Loucy (cell line): ENCODE measurements around the gene JDP2.

Source experiments
- H2AFZ ChIP-seq: fragments of 200-600 bp; sonication (generic); 2 replicates; pipeline ENCODE4 v1.6.0; 2016; ENCODE audit warnings: antibody characterized with exemption, mild to moderate bottlenecking, low read length, moderate library complexity
- H3F3A ChIP-seq: fragments of 200-600 bp; 2 replicates; pipeline ENCODE4 v1.6.0; 2016; ENCODE audit warnings: antibody characterized with exemption, low read depth, mild to moderate bottlenecking
- H3K27me3 ChIP-seq: fragments of 200-600 bp; sonication (generic); 2 replicates; pipeline ENCODE4 v1.6.1; 2014; ENCODE audit warnings: low read length, mild to moderate bottlenecking; ENCODE audit not compliant: insufficient read depth, poor library complexity, severe bottlenecking
- H3K36me3 ChIP-seq: fragments of 200-600 bp; sonication (generic); 2 replicates; pipeline ENCODE4 v1.6.1; 2016; ENCODE audit warnings: low read length; ENCODE audit not compliant: insufficient read depth
- H3K4me1 ChIP-seq: fragments of 200-600 bp; sonication (generic); 2 replicates; pipeline ENCODE4 v1.5.1; 2014; ENCODE audit warnings: low read length, mild to moderate bottlenecking; ENCODE audit not compliant: insufficient read depth, poor library complexity, severe bottlenecking
- H3K4me2 ChIP-seq: fragments of 200-600 bp; sonication (generic); 2 replicates; pipeline ENCODE4 v1.6.0; 2014; ENCODE audit warnings: antibody characterized with exemption, low read length, low read depth, mild to moderate bottlenecking; ENCODE audit not compliant: poor library complexity, severe bottlenecking
- H3K4me3 ChIP-seq: fragments of 200-600 bp; sonication (generic); 2 replicates; pipeline ENCODE4 v1.5.1; 2014; ENCODE audit warnings: low read length, mild to moderate bottlenecking, mixed read lengths; ENCODE audit not compliant: poor library complexity, severe bottlenecking
- H3K79me2 ChIP-seq: fragments of 200-600 bp; sonication (generic); 2 replicates; pipeline ENCODE4 v1.6.1; 2014; ENCODE audit warnings: low read length; ENCODE audit not compliant: insufficient read depth
- H3K9ac ChIP-seq: fragments of 200-600 bp; sonication (generic); 2 replicates; pipeline ENCODE4 v1.6.0; 2014; ENCODE audit warnings: mild to moderate bottlenecking, low read depth, low read length, moderate library complexity; ENCODE audit not compliant: poor library complexity, severe bottlenecking
- H3K9me2 ChIP-seq: fragments of 200-600 bp; sonication (generic); replicated peaks from 2 replicates; pipeline ENCODE4 v1.6.1; 2016; ENCODE audit warnings: low read depth, low read length, mixed read lengths
- H3K9me3 ChIP-seq: fragments of 200-600 bp; sonication (generic); 2 replicates; pipeline ENCODE4 v1.6.1; 2014; ENCODE audit warnings: mild to moderate bottlenecking, antibody characterized with exemption, low read length, low read depth; ENCODE audit not compliant: insufficient read depth
- H4K20me1 ChIP-seq: fragments of 200-600 bp; sonication (generic); 2 replicates; pipeline ENCODE4 v1.6.0; 2014; ENCODE audit warnings: antibody characterized with exemption, low read length, mild to moderate bottlenecking; ENCODE audit not compliant: insufficient read depth, poor library complexity, severe bottlenecking
- EZH2phosphoT487 ChIP-seq: fragments of 200-600 bp; IDR thresholded peaks from 2 replicates; pipeline ENCODE4 v1.6.1; 2018; ENCODE audit warnings: antibody characterized with exemption, mild to moderate bottlenecking, moderate library complexity, borderline replicate concordance
- TF ChIP-seq, protein P1 (sequence below): fragments of 200-600 bp; sonication (generic); conservative IDR thresholded peaks from 2 replicates; pipeline ENCODE4 v1.5.1; 2014; ENCODE audit warnings: mild to moderate bottlenecking, antibody characterized with exemption, low read length

Gene JDP2

DNA sequence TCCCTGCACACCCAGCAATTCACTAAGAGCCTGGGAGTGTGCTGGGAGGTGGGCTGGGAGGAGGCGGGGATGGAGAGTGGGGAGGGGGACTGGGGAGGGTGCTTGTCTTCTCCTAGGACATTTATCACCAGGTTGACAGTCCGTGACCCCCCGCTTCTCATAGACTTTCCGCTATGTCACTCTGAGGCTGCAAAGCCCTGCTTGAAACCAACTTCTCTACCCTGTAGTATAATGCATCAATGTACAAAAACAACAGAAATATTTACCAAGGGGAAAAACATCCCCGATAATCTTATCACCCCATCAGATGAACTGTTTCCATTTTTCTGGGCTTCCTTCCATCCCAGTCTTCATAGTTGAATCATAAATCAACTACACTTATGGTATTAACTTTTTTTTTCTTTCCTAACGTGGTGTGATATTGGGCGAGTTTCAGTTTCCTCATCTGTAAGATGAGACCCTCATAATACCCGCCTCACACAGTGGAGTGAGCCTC lies 65.8 kb downstream of the JDP2 start:
- Histone ChIP-seq H3K36me3 (no peaks in the 10 kb centered on the region), H2AFZ (no peak overlapping the region), H3K4me3 (no peak overlapping the region), H3K79me2 (no peaks in the 10 kb centered on the region), H3F3A (no peaks in the 10 kb centered on the region), H3K27me3 (no peaks in the 10 kb centered on the region), H3K9me3 (no peaks in the 10 kb centered on the region), H3K9me2 (no peaks in the 10 kb centered on the region), H3K9ac (no peak overlapping the region), H4K20me1 (no peaks in the 10 kb centered on the region), H3K4me1 (peaks cover 13% of the 10 kb centered on the region), H3K4me2 (no peak overlapping the region)
- no peak for TF ChIP-seq EZH2phosphoT487
- TF ChIP-seq, protein P1, sequence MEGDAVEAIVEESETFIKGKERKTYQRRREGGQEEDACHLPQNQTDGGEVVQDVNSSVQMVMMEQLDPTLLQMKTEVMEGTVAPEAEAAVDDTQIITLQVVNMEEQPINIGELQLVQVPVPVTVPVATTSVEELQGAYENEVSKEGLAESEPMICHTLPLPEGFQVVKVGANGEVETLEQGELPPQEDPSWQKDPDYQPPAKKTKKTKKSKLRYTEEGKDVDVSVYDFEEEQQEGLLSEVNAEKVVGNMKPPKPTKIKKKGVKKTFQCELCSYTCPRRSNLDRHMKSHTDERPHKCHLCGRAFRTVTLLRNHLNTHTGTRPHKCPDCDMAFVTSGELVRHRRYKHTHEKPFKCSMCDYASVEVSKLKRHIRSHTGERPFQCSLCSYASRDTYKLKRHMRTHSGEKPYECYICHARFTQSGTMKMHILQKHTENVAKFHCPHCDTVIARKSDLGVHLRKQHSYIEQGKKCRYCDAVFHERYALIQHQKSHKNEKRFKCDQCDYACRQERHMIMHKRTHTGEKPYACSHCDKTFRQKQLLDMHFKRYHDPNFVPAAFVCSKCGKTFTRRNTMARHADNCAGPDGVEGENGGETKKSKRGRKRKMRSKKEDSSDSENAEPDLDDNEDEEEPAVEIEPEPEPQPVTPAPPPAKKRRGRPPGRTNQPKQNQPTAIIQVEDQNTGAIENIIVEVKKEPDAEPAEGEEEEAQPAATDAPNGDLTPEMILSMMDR, result no peak

DNA sequence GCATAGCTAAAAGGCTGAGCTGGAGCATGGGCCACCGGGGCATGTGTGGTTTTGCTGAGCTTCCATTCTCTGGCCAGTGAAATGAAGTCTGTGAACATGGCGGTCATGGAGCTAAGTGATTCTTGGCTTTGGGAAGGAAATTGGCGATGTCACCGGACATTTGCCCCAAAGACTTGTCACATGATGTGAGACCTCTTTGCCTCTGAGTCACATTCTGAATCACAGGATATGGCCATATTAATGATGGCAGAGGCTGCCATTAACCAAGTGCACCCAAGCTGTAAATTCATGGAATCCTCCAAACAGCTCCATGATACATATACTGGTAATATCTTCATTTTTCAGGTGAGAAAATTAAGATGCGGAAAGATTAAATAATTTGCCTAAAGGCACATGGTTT lies 67.1 kb downstream of the JDP2 start:
- no peaks in the 10 kb centered on the region for H3K36me3 ChIP-seq
- H3F3A ChIP-seq, result no peaks in the 10 kb centered on the region
- no peak overlapping the region for H3K4me3 ChIP-seq
- no peak for TF ChIP-seq EZH2phosphoT487
- TF ChIP-seq, protein P1, result no peak
- H3K79me2 ChIP-seq, result no peaks in the 10 kb centered on the region
- H2AFZ ChIP-seq, result no peak overlapping the region
- H4K20me1 ChIP-seq, result no peaks in the 10 kb centered on the region
- no peak overlapping the region for H3K9ac ChIP-seq
- no peaks in the 10 kb centered on the region for H3K9me2 ChIP-seq
- no peaks in the 10 kb centered on the region for H3K9me3 ChIP-seq
- H3K4me1 ChIP-seq, result peaks cover 13% of the 10 kb centered on the region
- no peak overlapping the region for H3K4me2 ChIP-seq
- H3K27me3 ChIP-seq, result no peaks in the 10 kb centered on the region

DNA sequence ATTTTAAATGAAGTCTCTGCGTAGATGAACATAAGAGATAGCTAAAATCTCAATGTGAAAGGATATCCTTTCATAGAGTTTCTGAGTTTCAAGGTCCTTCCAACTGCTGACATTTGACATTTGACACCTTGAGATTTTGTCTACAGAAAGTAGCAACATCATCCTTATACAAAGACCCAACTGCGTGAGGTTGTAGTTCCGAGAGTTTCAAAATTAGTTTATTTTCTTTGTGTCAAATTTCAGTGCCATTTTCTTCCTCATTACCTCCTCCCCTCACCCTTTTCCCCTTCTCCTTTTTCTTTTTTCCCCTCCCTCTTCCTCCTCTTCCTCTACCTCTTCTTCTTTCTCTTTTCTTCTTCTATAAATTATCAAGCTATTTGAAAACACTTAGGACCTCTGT lies 67.6 kb downstream of the JDP2 start:
- H3K4me2 ChIP-seq, result no peak overlapping the region
- H3F3A ChIP-seq, result no peaks in the 10 kb centered on the region
- no peak overlapping the region for H3K9ac ChIP-seq
- no peaks in the 10 kb centered on the region for H3K27me3 ChIP-seq
- no peak for TF ChIP-seq EZH2phosphoT487
- TF ChIP-seq, protein P1, result no peak
- no peaks in the 10 kb centered on the region for H3K36me3 ChIP-seq
- H3K9me3 ChIP-seq, result no peaks in the 10 kb centered on the region
- no peaks in the 10 kb centered on the region for H3K9me2 ChIP-seq
- no peaks in the 10 kb centered on the region for H4K20me1 ChIP-seq
- H3K4me1 ChIP-seq, result peaks cover 13% of the 10 kb centered on the region
- H3K79me2 ChIP-seq, result no peaks in the 10 kb centered on the region
- H2AFZ ChIP-seq, result no peak overlapping the region
- no peak overlapping the region for H3K4me3 ChIP-seq
